ENCODE data around the gene UVSSA.
A peak's percentile ranks its signal among the peaks of the same experiment; 100 is the strongest.

UVSSA gene

GRCh38 chr4:1347410-1347864 is 429 bp downstream of the UVSSA start:
- peaks cover 16% of the 10 kb centered on the region for H3K4me1 ChIP-seq (ENCODE audit: low read length)
- peak overlapping the region; percentile 65 for H3K27ac ChIP-seq (ENCODE audit: low read length)
- H2AFZ ChIP-seq (ENCODE audit: low read depth, low read length) = no peak overlapping the region
- peaks cover 38% of the 10 kb centered on the region for H3K79me2 ChIP-seq (ENCODE audit: low read length)
- peak overlapping the region; percentile 93 for H3K4me3 ChIP-seq (ENCODE audit: low read length)
- H3K9ac ChIP-seq (ENCODE audit: low read length) = peak overlapping the region; percentile 88
- H3K9me3 ChIP-seq (ENCODE audit: insufficient read depth, low read length) = no peaks in the 10 kb centered on the region
- TF ChIP-seq, protein P1, sequence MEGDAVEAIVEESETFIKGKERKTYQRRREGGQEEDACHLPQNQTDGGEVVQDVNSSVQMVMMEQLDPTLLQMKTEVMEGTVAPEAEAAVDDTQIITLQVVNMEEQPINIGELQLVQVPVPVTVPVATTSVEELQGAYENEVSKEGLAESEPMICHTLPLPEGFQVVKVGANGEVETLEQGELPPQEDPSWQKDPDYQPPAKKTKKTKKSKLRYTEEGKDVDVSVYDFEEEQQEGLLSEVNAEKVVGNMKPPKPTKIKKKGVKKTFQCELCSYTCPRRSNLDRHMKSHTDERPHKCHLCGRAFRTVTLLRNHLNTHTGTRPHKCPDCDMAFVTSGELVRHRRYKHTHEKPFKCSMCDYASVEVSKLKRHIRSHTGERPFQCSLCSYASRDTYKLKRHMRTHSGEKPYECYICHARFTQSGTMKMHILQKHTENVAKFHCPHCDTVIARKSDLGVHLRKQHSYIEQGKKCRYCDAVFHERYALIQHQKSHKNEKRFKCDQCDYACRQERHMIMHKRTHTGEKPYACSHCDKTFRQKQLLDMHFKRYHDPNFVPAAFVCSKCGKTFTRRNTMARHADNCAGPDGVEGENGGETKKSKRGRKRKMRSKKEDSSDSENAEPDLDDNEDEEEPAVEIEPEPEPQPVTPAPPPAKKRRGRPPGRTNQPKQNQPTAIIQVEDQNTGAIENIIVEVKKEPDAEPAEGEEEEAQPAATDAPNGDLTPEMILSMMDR (IDR thresholded peaks at IDR 0.05; ENCODE audit: low read depth, low read length) = 0 out of 2 replicates have a peak, but pooled peaks have one; percentile 4
- no peak for TF ChIP-seq EZH2phosphoT487 (IDR thresholded peaks at IDR 0.05; ENCODE audit: low read depth)
- H3K27me3 ChIP-seq (ENCODE audit: low read depth, low read length) = no peaks in the 10 kb centered on the region
- no peaks in the 10 kb centered on the region for H4K20me1 ChIP-seq (ENCODE audit: insufficient read depth, low read length)
- H3K36me3 ChIP-seq (replicated peaks; ENCODE audit: low read depth, low read length) = peaks cover 18% of the 10 kb centered on the region
- peak overlapping the region; percentile 92 for H3K4me2 ChIP-seq (ENCODE audit: low read length)

DNA sequence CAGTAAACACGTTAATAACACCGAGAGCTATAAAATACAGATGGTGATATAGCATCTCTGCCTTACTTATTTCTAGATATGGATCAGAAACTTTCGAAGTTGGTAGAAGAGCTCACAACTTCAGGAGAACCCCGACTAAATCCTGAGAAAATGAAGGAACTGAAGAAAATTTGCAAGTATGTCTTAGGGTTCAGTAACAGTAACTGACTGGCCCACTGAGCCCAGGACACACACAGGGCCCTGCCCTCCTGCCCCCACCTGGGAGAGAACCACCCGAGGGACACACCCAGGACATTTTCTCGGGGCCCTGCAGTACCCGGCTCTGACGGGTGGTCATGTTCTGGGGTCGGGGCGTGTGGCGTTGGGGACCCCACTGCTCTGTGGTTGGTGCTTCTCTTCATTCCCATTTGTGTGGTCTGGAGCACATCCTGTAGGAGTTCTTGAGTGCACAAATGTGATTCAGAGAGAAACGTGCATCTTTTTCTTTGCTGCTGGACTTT is 1.1 kb downstream of the UVSSA start:
- Histone ChIP-seq H3K9me3 (ENCODE audit: insufficient read depth, low read length) (no peaks in the 10 kb centered on the region), H3K4me2 (ENCODE audit: low read length) (peak overlapping the region; percentile 92), H3K79me2 (ENCODE audit: low read length) (peaks cover 38% of the 10 kb centered on the region), H4K20me1 (ENCODE audit: insufficient read depth, low read length) (no peaks in the 10 kb centered on the region), H3K4me3 (ENCODE audit: low read length) (peak overlapping the region; percentile 93), H3K4me1 (ENCODE audit: low read length) (peaks cover 16% of the 10 kb centered on the region), H3K27me3 (ENCODE audit: low read depth, low read length) (no peaks in the 10 kb centered on the region), H3K27ac (ENCODE audit: low read length) (peak overlapping the region; percentile 65), H3K9ac (ENCODE audit: low read length) (peak overlapping the region; percentile 88), H3K36me3 (replicated peaks; ENCODE audit: low read depth, low read length) (peaks cover 17% of the 10 kb centered on the region), H2AFZ (ENCODE audit: low read depth, low read length) (no peak overlapping the region)
- TF ChIP-seq, protein P1 (IDR thresholded peaks at IDR 0.05; ENCODE audit: low read depth, low read length) = no peak
- TF ChIP-seq EZH2phosphoT487 (IDR thresholded peaks at IDR 0.05; ENCODE audit: low read depth) = no peak

DNA sequence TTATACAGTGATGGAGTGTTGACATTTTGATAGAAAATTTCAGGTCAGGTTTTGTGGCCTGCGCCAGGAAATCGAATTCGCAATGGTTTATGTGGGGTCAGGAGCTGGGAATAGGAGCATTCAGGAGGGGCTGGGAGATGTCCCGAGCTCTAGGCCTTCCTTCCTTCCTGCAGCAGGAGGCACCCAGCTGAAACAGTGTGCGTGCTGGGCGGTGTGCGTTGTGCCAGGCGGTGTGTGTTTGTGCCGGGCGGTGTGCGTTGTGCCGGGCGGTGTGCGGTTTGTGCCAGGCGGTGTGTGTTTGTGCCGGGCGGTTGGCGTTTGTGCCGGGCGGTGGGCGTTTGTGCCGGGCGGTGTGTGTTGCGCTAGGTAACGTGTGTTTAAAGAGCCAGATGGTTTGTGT is 1.7 kb downstream of the UVSSA start:
- H3K4me1 ChIP-seq (ENCODE audit: low read length) = peaks cover 16% of the 10 kb centered on the region
- no peak overlapping the region for H3K27ac ChIP-seq (ENCODE audit: low read length)
- H3K9me3 ChIP-seq (ENCODE audit: insufficient read depth, low read length) = no peaks in the 10 kb centered on the region
- no peak overlapping the region for H3K9ac ChIP-seq (ENCODE audit: low read length)
- H3K36me3 ChIP-seq (replicated peaks; ENCODE audit: low read depth, low read length) = peaks cover 17% of the 10 kb centered on the region
- no peaks in the 10 kb centered on the region for H4K20me1 ChIP-seq (ENCODE audit: insufficient read depth, low read length)
- TF ChIP-seq, protein P1 (IDR thresholded peaks at IDR 0.05; ENCODE audit: low read depth, low read length) = no peak
- TF ChIP-seq EZH2phosphoT487 (IDR thresholded peaks at IDR 0.05; ENCODE audit: low read depth) = no peak
- H3K79me2 ChIP-seq (ENCODE audit: low read length) = peaks cover 38% of the 10 kb centered on the region
- no peaks in the 10 kb centered on the region for H3K27me3 ChIP-seq (ENCODE audit: low read depth, low read length)
- peak overlapping the region; percentile 92 for H3K4me2 ChIP-seq (ENCODE audit: low read length)
- no peak overlapping the region for H3K4me3 ChIP-seq (ENCODE audit: low read length)
- no peak overlapping the region for H2AFZ ChIP-seq (ENCODE audit: low read depth, low read length)

DNA sequence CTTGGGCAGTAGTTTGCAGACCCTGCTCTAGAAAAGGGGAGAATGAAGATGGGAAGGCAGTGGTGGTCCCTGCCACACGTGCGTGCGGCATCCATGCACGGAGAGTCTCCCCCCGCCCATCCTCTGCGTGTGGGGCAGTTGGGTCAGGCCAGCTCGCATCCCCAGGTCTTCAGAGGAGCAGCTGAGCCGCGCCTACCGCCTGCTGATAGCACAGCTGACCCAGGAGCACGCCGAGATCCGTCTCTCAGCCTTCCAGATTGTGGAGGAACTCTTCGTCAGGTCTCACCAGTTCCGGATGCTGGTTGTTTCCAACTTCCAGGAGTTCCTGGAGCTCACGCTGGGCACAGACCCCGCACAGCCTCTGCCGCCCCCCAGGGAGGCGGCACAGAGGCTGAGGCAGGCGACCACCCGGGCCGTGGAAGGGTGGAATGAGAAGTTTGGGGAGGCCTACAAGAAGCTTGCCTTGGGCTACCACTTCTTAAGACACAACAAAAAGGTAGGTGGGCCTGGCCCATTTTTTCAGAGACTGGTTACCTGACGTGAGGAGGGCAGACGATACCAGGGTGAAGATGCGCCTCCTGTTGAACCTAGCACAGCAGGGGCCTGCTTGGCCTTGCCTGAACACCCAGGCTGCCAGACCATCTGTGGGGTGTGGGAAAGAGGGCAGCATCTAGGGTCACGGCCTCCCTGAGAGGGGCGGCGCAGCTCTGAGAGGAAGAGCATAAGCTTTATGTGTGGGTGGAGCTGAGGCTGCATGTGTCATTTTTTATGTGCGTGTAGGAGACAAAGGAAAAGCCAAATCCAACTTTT is 2.6 kb downstream of the UVSSA start:
- no peak overlapping the region for H2AFZ ChIP-seq (ENCODE audit: low read depth, low read length)
- no peak overlapping the region for H3K4me3 ChIP-seq (ENCODE audit: low read length)
- H3K9me3 ChIP-seq (ENCODE audit: insufficient read depth, low read length) = no peaks in the 10 kb centered on the region
- no peak overlapping the region for H3K9ac ChIP-seq (ENCODE audit: low read length)
- H4K20me1 ChIP-seq (ENCODE audit: insufficient read depth, low read length) = no peaks in the 10 kb centered on the region
- no peak overlapping the region for H3K27ac ChIP-seq (ENCODE audit: low read length)
- H3K4me2 ChIP-seq (ENCODE audit: low read length) = no peak overlapping the region
- TF ChIP-seq EZH2phosphoT487 (IDR thresholded peaks at IDR 0.05; ENCODE audit: low read depth) = no peak
- TF ChIP-seq, protein P1 (IDR thresholded peaks at IDR 0.05; ENCODE audit: low read depth, low read length) = no peak
- no peaks in the 10 kb centered on the region for H3K27me3 ChIP-seq (ENCODE audit: low read depth, low read length)
- H3K36me3 ChIP-seq (replicated peaks; ENCODE audit: low read depth, low read length) = peaks cover 17% of the 10 kb centered on the region
- H3K79me2 ChIP-seq (ENCODE audit: low read length) = peaks cover 38% of the 10 kb centered on the region
- H3K4me1 ChIP-seq (ENCODE audit: low read length) = peaks cover 16% of the 10 kb centered on the region
